DMS153 treated with DMSO at 0.1 percent for 48 hours (cell line): ENCODE data around the gene HTR3D.
A peak's percentile ranks its signal among the peaks of the same experiment; 100 is the strongest.
"Not testable (repeated sequence)": the region's sequence is repeated elsewhere in the genome, so short reads cannot be mapped to it uniquely, and the experiment has no call there.

Experiments used
- DNase-seq: peaks from one replicate; lab custom pipeline; 2025; ENCODE audit not compliant: unreplicated experiment; lab: John Stamatoyannopoulos, UW

HTR3D gene

DNA sequence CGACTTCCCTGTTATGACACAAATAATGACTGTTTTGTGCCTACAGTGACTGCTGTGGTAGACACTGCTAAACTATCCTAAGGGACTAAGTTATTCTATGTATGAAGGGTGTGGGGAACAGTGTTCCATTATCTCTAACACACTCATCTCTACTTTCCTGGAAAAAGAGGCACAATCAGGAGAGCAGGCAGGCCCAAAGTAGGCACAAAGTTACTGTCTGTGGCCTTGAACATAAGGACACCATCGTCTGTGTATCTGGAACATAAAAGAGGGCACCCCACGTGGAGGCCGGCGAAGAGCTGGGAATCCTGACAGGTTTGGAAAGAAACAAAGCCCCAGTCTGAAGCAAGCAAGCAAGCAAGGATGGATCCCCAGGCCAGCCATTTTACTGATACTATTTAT, 15.4 kb upstream of the HTR3D start:
- DNase-seq: no peak

DNA sequence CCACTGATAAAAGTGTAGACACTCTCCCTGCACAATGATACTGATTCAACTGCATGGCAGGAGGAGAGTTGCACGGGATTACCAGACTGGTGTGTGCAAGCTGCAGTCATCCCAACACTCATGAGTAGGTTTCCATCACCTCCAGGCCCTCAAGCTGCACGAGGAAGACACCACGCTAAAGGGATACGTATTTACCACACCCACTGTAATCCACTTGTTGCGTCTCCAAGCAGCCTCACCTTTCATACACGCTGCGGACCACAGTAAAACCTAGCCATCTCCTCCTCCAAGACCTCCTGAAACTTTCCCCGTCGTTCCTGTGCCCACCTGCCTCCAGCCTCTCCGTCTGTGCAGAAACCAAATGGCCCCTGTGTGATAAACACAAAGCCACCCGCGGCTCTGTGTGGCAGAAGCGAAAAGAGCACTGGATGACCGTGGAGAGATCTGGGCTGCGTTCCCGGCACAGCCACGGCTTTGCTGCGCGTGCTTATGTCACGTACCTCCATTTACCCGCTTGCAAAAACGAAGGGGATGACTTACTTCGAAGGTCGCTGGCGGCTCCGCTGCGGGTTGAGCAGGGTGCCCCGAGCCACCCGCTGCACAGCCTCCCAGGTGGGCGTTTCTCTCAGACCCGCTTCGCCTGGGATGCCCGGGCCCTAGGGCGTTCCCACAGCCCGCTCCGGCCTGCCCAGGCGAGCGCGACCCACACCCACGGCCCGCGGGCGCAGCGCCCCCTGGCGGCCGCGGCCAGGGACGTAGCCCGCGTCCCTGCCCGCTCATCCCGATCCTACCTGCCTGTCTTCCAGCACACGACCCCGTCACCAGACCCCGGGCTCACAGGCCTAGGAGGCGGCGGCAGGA, 14.5 kb upstream of the HTR3D start:
- peak; percentile 26 for DNase-seq

DNA sequence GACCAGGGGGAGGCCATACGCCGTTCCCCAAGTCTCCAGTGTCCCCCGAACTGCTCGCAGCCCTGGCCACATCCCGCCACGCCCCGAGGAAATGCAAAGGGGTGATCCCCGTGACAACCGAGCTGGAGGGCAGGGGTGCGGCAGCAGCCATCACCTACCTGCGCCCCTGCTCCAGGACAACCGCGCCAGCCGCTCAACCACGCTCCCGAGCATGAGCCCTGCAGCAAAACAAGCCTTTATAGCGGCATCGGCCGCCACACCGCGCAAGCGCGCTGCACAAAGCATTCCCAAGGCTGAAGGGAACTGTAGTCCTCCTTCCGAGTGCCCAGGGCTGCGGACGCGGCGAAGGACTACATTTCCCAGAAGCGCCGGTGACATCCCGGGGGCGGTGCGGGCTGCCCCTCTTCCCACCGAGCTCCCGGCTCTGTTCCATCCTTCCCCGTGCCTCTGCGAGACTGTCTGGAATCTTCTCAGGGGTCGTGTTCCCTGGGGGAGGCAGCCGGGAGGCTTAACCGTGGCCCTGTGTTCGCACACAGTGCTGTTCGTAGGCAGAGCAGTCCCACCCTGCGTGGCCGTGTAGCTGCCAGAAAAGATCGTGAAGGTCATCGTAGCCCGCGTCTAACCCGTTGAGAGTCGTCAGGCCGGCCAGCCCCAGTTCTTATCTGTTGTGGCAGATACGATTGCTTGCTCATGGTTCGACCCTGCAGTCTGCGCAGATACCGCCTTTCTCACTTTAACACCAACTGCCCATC, 13.7 kb upstream of the HTR3D start, which contains the start of gene ABCC5:
Gene ABCC5 (minus strand): TSS at position 213 of the 752 bp plus-strand sequence. CDS start 3,492 bp downstream, outside the sequence.
- DNase-seq: peak; percentile 94

DNA sequence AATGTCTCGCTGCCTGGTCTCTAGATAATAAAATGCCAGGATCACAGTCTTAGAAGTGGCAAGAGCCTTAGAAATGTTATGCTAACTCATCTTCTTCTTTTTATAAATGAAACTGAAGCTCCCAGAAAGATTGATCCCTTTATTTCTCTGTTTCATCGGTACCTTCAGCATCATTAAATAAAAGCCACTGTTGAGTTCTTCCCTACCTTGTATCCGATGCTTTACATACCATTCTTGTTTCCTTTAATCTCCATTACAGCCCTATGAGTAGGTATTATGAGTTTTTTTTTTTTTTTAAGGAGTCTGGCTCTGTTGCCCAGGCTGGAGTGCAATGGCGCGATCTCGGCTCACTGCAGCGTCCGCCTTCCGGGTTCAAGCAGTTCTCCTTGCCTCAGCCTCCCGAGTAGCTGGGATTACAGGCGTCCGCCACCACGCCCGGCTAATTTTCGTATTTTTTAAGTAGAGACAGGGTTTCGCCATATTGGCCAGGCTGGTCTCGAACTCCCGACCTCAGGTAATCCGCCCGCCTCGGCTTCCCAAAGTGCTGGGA, 13.0 kb upstream of the HTR3D start:
- DNase-seq: no peak

DNA sequence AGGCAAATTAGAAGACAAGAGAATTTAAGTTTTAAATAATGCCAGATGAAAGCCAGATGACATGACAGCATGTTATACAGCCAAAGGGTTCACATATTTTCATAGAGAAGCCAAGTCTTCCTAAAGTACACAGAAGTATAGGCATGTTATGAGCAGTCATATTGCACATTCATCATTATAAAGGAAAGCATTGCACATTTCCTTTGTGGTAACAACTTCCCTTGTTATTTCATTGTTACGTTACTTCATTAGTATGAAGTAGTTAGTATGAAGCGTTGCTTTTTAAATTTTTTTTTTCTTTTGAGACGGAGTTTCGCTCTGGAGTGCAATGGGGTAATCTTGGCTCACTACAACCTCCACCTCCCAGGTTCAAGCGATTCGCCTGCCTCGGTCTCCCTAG, 9.2 kb upstream of the HTR3D start:
- no peak for DNase-seq

DNA sequence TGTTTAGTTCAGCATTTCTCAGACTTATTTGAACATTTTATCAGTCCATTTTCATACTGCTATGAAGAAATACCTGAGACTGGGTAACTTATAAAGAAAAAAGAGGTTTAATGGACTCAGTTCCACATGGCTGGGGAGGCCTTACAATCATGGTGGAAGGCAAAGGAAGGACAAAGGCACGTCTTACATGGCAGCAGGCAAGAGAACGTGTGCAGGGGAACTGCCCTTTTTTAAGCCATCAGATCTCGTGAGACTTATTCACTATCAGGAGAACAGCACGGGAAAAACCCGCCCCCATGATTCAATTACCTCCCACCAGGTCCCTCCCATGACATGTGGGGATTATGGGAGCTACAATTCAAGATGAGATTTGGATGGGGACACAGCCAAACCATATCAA, 6.3 kb upstream of the HTR3D start:
- not testable (repeated sequence) for DNase-seq

DNA sequence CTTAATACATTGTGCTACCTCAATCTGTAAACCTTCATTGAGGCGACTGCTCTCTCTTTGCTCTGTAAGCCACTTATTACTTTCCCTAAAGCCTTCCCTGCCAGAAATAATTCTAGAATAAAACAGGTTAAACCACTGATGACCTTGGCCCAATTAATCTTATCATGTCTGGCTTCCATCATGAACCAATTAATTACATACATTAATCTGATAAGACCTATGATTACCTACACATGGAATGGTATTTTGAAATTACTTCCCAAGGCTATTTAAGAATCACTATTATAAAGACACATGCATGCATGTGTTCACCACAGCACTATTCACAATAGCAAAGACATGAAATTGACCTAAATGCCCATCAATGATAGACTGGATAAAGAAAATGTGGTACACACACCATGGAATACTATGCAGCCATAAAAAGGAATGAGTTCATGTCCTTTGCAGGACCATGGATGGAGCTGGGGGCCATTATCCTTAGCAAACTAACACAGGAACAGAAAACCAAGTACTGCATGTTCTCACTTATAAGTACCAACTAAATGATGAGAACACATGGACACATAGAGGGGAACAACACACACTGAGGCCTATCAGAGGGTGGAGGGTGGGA, 3.2 kb upstream of the HTR3D start:
- DNase-seq: not testable (repeated sequence)

DNA sequence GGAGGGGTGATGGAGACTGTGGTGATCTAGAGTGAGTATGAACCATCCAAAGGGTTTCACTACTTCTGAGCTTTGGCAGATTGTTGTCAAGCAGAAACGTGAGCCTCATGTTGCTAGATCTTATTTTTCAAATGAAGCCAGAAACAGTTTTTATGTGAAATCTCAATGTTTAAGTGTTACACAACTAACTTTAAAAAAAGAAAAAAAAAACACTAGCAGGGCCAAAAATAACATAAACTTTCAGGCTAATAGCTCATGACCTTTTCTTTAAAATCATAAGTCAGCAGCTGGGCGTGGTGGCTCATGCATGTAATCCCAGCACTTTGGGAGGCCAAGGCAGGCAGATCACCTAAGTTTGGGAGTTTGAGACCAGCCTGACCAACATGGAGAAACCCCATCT, 2.1 kb upstream of the HTR3D start:
- DNase-seq: no peak

DNA sequence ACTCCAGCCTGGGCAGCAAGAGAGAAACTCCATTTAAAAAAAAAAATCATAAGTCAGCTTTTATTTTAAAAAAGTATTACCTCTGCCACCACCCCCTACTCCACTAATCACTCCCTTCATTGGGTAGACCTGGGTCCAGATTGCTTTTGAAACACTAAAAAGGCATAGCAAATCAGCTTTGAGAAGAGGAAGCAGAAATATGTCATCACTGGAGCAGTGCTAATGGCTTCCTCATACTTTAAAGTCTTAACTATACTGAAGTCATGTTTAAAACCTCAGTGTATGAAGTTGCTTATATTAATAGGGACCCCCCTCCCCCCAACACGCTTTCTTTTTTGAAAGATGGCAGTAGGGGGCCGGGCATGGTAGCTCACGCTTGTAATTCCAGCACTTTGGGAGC, 1.0 kb upstream of the HTR3D start:
- DNase-seq: no peak

DNA sequence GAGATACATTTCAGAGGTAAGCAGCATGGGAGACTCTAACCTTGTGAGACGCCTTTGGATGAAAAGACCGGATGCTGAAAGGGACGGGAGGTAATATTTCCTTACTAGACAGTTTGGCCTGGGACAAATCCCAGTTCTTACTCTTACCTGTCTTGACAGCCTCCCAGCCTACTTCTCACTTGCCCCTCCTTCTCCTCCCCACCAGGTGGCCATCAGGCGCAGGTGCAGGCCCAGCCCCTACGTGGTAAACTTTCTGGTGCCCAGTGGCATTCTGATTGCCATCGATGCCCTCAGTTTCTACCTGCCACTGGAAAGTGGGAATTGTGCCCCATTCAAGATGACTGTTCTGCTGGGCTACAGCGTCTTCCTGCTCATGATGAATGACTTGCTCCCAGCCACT, 6.3 kb downstream of the HTR3D start:
- DNase-seq: no peak

DNA sequence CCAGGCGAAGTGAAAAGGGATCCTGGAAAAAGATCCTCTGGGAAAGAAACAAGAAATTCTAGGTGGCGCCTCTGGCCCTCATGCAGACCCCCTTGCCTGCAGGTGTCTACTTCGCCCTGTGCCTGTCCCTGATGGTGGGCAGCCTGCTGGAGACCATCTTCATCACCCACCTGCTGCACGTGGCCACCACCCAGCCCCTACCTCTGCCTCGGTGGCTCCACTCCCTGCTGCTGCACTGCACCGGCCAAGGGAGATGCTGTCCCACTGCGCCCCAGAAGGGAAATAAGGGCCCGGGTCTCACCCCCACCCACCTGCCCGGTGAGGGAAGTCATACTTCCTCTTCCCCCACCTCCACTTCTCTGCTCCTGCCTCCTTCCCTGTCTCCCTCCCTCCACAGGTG, 6.8 kb downstream of the HTR3D start:
- not testable (repeated sequence) for DNase-seq

DNA sequence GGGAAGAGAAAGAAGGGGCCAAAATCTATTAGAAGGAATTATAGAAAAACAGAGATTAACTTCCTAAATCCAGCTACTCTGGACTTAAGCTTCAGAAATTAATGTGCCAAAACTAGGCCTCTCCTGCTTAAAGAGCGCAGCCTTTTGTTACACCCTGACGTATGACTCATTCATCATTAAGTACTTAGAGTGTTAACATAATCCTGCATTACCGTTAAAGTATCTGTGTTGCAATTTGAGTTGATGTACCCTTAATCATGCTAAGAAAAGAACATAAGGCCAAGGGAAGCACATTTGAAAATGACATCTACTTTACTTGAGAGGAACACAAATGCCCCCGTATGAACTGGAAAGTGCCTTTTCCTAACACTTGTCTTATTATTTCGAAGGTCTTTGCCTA, 7.9 kb downstream of the HTR3D start:
- DNase-seq: no peak

DNA sequence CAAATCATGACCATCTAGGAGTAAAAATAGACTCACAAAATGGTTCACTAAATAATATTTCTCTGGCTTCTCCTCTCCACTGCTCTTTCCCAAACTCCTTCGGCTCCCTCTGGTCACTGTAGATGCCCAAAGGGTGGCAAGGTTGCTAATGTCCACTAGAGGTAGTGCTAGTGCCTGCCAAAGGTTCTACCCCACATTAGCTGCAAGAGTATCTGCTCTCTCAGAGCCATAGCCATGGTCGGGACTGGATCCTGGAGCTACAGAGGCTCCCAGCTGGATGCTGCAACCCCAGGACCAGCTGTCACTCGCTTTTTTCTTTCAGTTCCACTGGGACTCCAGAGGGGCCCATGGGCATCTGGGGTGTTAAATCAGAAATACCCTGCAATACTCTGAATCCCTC, 8.5 kb downstream of the HTR3D start:
- peak; percentile 23 for DNase-seq

DNA sequence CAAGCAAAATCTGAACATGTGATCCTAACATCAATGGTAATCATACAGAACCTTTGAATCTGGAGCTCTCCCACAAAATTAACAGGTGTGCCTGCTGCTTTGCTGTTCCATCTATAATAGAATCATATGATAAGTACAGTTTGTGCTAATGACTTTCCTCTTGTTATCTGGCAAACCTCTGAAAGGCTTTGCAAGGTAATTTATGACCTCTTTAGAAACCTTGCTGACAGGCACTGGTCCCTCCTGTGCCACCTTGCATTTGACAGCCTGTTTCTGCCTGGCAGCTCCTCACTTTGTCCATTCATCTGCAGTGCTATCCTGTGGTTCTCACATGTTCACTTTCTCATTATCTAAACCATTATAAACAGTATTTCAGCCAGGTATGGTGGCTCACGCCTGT, 11.1 kb downstream of the HTR3D start:
- DNase-seq: peak; percentile 52

DNA sequence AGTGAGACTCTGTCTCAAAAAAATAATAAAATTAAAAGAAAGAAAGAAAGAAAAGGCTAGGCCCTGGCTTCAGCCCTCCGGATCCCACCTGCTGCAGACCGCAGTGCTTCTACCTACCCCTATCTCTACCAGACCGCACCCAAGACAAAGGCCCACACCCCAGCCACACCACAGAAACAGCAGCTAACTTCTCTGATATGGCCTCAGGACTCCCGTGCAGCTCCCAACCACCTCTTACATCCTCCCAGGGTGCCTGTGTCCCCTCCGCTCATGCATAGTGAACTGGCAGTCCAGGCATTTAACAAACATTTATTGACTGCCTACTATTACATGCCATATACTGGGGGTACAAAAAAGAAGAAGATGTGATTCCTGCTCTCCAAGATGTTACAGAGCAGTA, 14.5 kb downstream of the HTR3D start:
- no peak for DNase-seq

DNA sequence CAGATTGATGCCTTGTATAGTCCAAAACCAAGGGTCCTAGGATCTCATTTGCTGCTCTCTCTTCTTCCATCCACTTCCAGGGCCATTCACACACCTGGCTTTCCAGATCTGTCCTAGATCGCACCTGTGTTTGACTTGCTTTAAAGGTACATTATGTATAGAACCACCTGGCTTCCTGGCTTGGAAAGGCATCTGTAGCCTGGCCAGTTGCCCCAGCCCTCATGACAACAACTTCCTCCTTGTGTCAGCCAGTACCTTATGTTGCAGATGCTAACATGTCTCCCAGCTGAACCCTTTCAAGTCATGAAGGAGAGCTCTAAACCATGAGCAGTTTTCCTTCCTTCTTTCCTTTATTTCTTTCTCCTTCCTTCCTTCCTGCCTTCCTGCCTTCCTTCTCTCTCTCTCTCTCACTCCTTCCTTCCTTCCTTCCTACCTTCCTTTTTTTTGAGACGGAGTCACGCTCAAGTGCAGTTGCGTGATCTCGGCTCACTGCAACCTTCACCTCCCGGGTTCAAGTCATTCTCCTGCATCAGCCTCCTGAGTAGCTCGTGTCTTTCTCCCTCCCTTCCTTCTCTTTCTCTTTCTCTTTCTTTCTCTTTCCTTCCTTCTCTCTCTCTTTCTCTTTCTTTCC, 18.8 kb downstream of the HTR3D start:
- DNase-seq: peak; percentile 79

DNA sequence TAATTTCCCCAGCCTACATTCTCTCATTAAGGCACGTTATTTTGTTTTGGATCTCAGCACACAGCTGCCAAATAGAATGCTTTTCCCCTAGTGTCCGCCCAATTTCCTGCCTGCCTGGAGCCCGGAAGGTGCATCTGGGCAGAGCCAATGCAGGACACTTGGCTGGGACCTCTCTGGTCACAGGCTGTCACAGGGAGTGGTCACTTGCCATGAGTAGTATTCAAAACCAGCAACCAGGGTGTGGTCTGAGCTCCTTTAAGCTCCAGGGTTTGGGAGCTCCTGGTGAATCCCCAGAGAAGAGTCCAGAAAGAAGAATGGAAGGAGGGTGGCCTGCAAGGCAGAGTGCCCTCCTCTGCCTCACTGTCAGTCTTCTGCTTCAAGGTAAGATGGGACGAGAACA, 21.2 kb downstream of the HTR3D start, which contains the start of gene HTR3C:
Gene HTR3C (plus strand): TSS at position 281 of the 400 bp plus-strand sequence. CDS start 34 bp downstream, at position 315.
- no peak for DNase-seq

DNA sequence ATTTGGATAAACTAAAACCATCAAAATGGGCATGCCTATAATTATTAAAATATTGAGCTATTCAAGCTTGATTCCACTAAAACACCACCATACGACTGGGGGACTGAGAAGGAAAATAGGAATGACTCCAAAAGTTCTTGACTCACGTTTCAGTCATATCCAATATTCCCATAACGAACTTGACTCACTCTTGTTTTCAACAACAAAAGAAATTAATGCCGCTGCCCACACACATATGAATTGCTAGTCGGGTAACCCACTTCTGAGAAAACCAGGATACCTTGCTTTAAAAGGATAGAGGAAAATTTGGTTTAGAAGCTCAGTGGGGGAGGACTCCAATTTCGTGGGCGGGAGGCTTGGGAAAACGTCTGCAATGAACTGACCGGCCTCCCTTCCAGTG, 26.5 kb downstream of the HTR3D start:
- no peak for DNase-seq

DNA sequence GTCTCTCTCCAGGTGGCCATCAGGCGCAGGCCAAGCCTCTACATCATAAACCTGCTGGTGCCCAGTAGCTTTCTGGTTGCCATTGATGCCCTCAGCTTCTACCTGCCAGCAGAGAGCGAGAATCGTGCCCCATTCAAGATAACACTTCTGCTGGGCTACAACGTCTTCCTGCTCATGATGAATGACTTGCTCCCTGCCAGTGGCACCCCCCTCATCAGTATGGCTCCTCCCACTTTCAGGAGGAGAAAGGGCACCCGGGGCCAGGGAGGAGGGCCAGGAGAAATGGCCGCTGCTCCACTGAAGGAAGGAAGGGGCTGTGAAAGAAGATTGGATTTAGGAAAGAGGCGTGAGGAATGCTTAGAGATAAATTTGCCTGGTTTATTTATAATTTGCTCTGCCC, 27.9 kb downstream of the HTR3D start:
- no peak for DNase-seq

DNA sequence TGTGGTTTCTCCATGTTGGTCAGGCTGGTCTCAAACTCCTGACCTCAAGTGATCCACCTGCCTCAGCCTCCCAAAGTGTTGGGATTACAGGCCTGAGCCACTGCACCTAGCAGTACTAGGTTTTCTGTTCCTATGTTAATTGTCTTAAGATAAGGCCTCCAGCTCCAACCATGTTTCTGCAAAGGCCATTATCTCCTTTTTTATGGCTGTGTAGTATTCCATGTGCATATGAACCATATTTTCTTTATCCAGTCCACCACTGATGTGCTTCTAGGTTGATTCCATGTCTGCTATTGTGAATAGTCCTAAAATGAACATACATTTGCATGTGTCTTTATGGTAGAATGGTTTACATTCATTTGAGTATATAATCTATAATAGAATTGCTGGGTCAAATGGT, 31.1 kb downstream of the HTR3D start:
- no peak for DNase-seq

DNA sequence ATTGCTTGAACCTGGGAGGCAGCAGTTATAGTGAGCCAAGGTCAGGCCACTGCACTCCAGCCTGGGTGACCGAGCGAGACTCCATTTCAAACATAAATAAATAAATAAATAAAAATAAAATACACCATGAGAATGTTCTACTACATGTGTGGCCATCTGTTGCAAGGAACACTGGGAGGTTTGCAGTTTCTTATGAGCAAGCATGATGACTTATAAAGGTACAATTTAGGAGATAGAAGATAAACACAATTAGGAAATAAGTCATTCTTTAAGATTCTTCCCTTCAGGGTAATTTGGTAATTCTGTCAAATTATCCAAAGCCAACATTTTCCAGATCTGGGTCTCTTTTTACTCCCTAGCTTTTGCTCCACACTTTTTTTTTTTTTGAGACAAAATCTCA, 34.7 kb downstream of the HTR3D start:
- DNase-seq: no peak
